HepG2 (cell line): ENCODE results near the gene TRMT2A. TPM values are rescaled to one million over a fixed set of nuclear protein-coding genes. Genes with fewer than 3 reads are reported as not detected.
A peak's percentile ranks its signal among the peaks of the same experiment; 100 is the strongest.

Experiments
- FOXP1 ChIP-seq, 2 experiments: fragments of 450-650 bp in 1 of 2; IDR thresholded peaks; 2 replicates each; pipeline ENCODE4 v1.6.1; 2017 to 2018; ENCODE audit warnings: antibody characterized with exemption in 1 of 2
- HNRNPH1 ChIP-seq: fragments of 200-400 bp; formaldehyde crosslinking; optimal IDR thresholded peaks from 2 replicates; pipeline ENCODE3; 2017; ENCODE audit warnings: mild to moderate bottlenecking, low read depth, low read length
- HOXA5 ChIP-seq: sonication (generic); formaldehyde crosslinking; IDR thresholded peaks from 2 replicates; pipeline ENCODE4 v1.4.0; 2020; ENCODE audit warnings: missing genetic modification reagents
- KDM4B ChIP-seq: sonication (generic); formaldehyde crosslinking; IDR thresholded peaks from 2 replicates; pipeline ENCODE4 v1.4.0; 2020; ENCODE audit warnings: missing genetic modification reagents
- LCORL ChIP-seq, 2 experiments: fragments of 450-650 bp in 1 of 2; sonication (generic) in 1 of 2; formaldehyde crosslinking in 1 of 2; IDR thresholded peaks; 2 replicates each; pipeline versions ENCODE4 v1.5.0 to v1.6.1; 2017 to 2020; ENCODE audit warnings: antibody characterized with exemption in 1 of 2, missing genetic modification reagents in 1 of 2
- RBFOX2 ChIP-seq: fragments of 200-400 bp; formaldehyde crosslinking; IDR thresholded peaks from 2 replicates; pipeline ENCODE4 v1.6.1; 2017; ENCODE audit warnings: low read depth, mild to moderate bottlenecking, low read length
- SPEN ChIP-seq: sonication (generic); formaldehyde crosslinking; IDR thresholded peaks from 2 replicates; pipeline ENCODE4 v1.5.1; 2020; ENCODE audit warnings: low read depth, mild to moderate bottlenecking, missing genetic modification reagents
- ZIK1 ChIP-seq: sonication (generic); formaldehyde crosslinking; IDR thresholded peaks from 2 replicates; pipeline ENCODE4 v1.5.0; 2020; ENCODE audit warnings: mild to moderate bottlenecking, low read depth, missing genetic modification reagents, borderline replicate concordance
- ZMYM4 ChIP-seq: sonication (generic); formaldehyde crosslinking; IDR thresholded peaks from 2 replicates; pipeline ENCODE4 v1.8.1; 2023; ENCODE audit warnings: mild to moderate bottlenecking, missing genetic modification reagents
- ZNF431 ChIP-seq: sonication (generic); formaldehyde crosslinking; IDR thresholded peaks from 2 replicates; pipeline ENCODE4 v1.9.0; 2022; ENCODE audit warnings: missing genetic modification reagents, low read depth, mild to moderate bottlenecking, borderline replicate concordance
- ZNF468 ChIP-seq: sonication (generic); formaldehyde crosslinking; IDR thresholded peaks from 2 replicates; pipeline ENCODE4 v1.8.0; 2022; ENCODE audit warnings: mild to moderate bottlenecking, moderate library complexity, missing genetic modification reagents
- ZNF556 ChIP-seq: sonication (generic); formaldehyde crosslinking; IDR thresholded peaks from 2 replicates; pipeline ENCODE4 v1.4.0; 2020; ENCODE audit warnings: mild to moderate bottlenecking, missing genetic modification reagents, borderline replicate concordance
- polyA plus RNA-seq, 8 experiments: library from polyadenylated mRNA; depleted of rRNA in 3 of 8; stranded (reverse) in 7 of 8; unstranded in 1 of 8; fragments of >200 nt; fragmentation: Illumina TruSeq in 4 of 8; extraction: Trizol in 4 of 8; gene quantifications; 2 replicates each; pipeline versions ENCODE4 v1.2.1 to v1.2.3, GENCODE V29; 2011 to 2016; ENCODE audit warnings: low read depth in 4 of 8, missing spikeins in 1 of 8, mixed read lengths in 1 of 8; ENCODE audit not compliant: insufficient read depth in 1 of 8
- total RNA-seq, 5 experiments: library from RNA; depleted of rRNA; stranded (reverse); fragments of >200 nt; fragmentation: Illumina TruSeq; extraction: Trizol; gene quantifications; 2 replicates each; pipeline ENCODE4 v1.2.3, GENCODE V29; 2016; ENCODE audit warnings: low read depth in 1 of 5
- TF ChIP-seq, protein P1 (sequence below): sonication (generic); formaldehyde crosslinking; IDR thresholded peaks from 2 replicates; pipeline ENCODE4 v1.4.0; 2020; ENCODE audit warnings: missing genetic modification reagents
- TF ChIP-seq, protein P2 (sequence below), 2 experiments: fragments of 450-650 bp in 1 of 2; sonication (generic) in 1 of 2; formaldehyde crosslinking in 1 of 2; IDR thresholded peaks; 2 replicates each; pipeline versions ENCODE4 v1.6.1 to v1.8.0; 2016 to 2022; ENCODE audit warnings: antibody characterized with exemption in 1 of 2, mild to moderate bottlenecking in 1 of 2, missing genetic modification reagents in 1 of 2

TRMT2A gene
- total and polyA plus RNA-seq, 2 of the 13 experiments (the other 11 are each of a cell fraction or from before 2014, with no cell fraction given): 24.0 to 30.3 TPM

DNA sequence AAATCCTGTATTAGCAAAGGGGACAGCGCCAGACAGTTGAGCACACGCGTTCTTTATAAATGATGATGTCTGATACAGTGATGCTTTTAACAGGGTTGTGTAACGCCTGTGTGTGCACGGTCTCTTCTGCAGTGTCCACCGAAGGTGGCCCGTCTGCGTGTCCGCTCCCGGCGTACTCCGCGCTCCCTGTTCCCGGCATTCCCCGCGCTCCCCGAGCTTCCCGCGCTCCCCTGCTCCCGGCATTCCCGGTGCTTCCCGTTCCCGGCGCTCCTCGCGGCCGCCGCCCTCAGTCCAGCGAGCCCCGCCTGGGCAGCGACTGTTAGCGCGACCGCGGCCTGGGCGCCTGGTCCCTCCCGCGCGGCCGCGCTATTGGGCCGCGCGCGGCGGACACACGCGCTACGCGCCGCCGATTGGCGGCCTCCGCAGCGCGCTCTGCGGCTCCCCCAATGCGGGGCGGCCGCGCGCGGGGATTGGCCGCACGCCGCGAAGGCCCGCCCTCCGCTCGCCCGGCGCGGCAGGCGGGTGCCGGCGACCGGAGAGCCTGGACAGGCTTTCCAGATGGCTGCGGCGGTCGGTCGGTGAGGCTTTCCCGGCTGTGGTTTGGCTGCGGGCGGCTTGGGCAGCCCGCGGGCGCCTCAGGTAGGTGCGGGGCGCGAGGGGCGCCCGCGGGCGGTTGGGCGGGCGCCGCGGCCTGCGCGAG, 37.1 kb downstream of the TRMT2A start, which contains the start of gene DGCR8 (continued):
- TF ChIP-seq SPEN (CRISPR knock-in tag) (peak; percentile 99), HOXA5 (CRISPR knock-in tag) (no peak), ZNF556 (CRISPR knock-in tag) (peak; percentile 84; the same call in 1 of the 2 replicates), RBFOX2 (peak; percentile 87), ZMYM4 (CRISPR knock-in tag) (0 out of 2 replicates have a peak, but pooled peaks have one; percentile 14), LCORL (IDR thresholded peaks at IDR 0.05) (no peak), LCORL (CRISPR knock-in tag; IDR thresholded peaks at IDR 0.05) (peak; percentile 57; the same call in 1 of the 2 replicates), ZIK1 (CRISPR knock-in tag) (peak; percentile 86), FOXP1 (IDR thresholded peaks at IDR 0.05) (no peak), FOXP1 (CRISPR knock-in tag; IDR thresholded peaks at IDR 0.05) (no peak; the same call in 1 of the 2 replicates), HNRNPH1 (no peak), ZNF431 (CRISPR knock-in tag) (0 out of 2 replicates have a peak, but pooled peaks have one; percentile 60), KDM4B (no peak), ZNF468 (CRISPR knock-in tag) (no peak)
- TF ChIP-seq, protein P1, sequence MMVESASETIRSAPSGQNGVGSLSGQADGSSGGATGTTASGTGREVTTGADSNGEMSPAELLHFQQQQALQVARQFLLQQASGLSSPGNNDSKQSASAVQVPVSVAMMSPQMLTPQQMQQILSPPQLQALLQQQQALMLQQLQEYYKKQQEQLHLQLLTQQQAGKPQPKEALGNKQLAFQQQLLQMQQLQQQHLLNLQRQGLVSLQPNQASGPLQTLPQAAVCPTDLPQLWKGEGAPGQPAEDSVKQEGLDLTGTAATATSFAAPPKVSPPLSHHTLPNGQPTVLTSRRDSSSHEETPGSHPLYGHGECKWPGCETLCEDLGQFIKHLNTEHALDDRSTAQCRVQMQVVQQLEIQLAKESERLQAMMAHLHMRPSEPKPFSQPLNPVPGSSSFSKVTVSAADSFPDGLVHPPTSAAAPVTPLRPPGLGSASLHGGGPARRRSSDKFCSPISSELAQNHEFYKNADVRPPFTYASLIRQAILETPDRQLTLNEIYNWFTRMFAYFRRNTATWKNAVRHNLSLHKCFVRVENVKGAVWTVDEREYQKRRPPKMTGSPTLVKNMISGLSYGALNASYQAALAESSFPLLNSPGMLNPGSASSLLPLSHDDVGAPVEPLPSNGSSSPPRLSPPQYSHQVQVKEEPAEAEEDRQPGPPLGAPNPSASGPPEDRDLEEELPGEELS (CRISPR knock-in tag): peak; percentile 46; the same call in 1 of the 2 replicates
- TF ChIP-seq, protein P2, sequence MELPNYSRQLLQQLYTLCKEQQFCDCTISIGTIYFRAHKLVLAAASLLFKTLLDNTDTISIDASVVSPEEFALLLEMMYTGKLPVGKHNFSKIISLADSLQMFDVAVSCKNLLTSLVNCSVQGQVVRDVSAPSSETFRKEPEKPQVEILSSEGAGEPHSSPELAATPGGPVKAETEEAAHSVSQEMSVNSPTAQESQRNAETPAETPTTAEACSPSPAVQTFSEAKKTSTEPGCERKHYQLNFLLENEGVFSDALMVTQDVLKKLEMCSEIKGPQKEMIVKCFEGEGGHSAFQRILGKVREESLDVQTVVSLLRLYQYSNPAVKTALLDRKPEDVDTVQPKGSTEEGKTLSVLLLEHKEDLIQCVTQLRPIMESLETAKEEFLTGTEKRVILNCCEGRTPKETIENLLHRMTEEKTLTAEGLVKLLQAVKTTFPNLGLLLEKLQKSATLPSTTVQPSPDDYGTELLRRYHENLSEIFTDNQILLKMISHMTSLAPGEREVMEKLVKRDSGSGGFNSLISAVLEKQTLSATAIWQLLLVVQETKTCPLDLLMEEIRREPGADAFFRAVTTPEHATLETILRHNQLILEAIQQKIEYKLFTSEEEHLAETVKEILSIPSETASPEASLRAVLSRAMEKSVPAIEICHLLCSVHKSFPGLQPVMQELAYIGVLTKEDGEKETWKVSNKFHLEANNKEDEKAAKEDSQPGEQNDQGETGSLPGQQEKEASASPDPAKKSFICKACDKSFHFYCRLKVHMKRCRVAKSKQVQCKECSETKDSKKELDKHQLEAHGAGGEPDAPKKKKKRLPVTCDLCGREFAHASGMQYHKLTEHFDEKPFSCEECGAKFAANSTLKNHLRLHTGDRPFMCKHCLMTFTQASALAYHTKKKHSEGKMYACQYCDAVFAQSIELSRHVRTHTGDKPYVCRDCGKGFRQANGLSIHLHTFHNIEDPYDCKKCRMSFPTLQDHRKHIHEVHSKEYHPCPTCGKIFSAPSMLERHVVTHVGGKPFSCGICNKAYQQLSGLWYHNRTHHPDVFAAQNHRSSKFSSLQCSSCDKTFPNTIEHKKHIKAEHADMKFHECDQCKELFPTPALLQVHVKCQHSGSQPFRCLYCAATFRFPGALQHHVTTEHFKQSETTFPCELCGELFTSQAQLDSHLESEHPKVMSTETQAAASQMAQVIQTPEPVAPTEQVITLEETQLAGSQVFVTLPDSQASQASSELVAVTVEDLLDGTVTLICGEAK (IDR thresholded peaks at IDR 0.05): no peak
- TF ChIP-seq, protein P2 (CRISPR knock-in tag; IDR thresholded peaks at IDR 0.05): peak; percentile 97
